H1 (cell line): ENCODE measurements around the gene VOPP1. TPM values are rescaled to one million over a fixed set of nuclear protein-coding genes. Genes with fewer than 3 reads are reported as not detected.

Experiments
- CTCF ChIA-PET: fragments of 300-600 bp; sonication (Branson Sonifier 250); formaldehyde crosslinking; loops from one replicate; lab custom pipeline; 2021; ENCODE audit not compliant: partially characterized antibody; lab: Charles Lee
- POLR2A ChIA-PET: fragments of 300-600 bp; sonication (Branson Sonifier 250); formaldehyde crosslinking; loops from one replicate; lab custom pipeline; 2021; ENCODE audit warnings: inconsistent platforms; ENCODE audit not compliant: partially characterized antibody; lab: Charles Lee
- DNase-seq, 2 experiments: peaks; one replicate each; pipeline versions ENCODE4 v3.0.0 to v3.0.0-alpha.2; 2010 to 2022; ENCODE audit warnings: low spot score in 2 of 2, low read depth in 1 of 2, mixed read lengths in 1 of 2
- FAIRE-seq: peaks from 2 replicates; lab custom pipeline; 2011; peaks lifted over from hg19 to GRCh38; lab: Jason Lieb, UNC
- H2AFZ ChIP-seq: 2 replicates; pipeline ENCODE4 v1.8.1; 2012; ENCODE audit warnings: low read length, inconsistent platforms
- H2AK5ac ChIP-seq: 2 replicates; pipeline ENCODE4 v1.6.1; 2013; ENCODE audit warnings: low read depth, low read length
- H2BK120ac ChIP-seq: replicated peaks from 2 replicates; pipeline ENCODE3; 2013; ENCODE audit warnings: low read depth, low read length, inconsistent platforms
- H2BK12ac ChIP-seq: 2 replicates; pipeline ENCODE4 v1.6.1; 2013; ENCODE audit warnings: low read depth, low read length
- H2BK15ac ChIP-seq: 2 replicates; pipeline ENCODE4 v1.6.1; 2013; ENCODE audit warnings: low read length
- H2BK20ac ChIP-seq: 2 replicates; pipeline ENCODE4 v1.6.1; 2013; ENCODE audit warnings: low read length
- H2BK5ac ChIP-seq: 2 replicates; pipeline ENCODE4 v1.6.1; 2013; ENCODE audit warnings: low read depth, low read length
- H3K14ac ChIP-seq: 2 replicates; pipeline ENCODE4 v1.6.1; 2013; ENCODE audit warnings: inconsistent platforms; ENCODE audit not compliant: insufficient read length
- H3K18ac ChIP-seq: 2 replicates; pipeline ENCODE4 v1.6.1; 2013; ENCODE audit warnings: low read length; ENCODE audit errors: extremely low read depth
- H3K23ac ChIP-seq: 2 replicates; pipeline ENCODE4 v1.6.1; 2013; ENCODE audit warnings: inconsistent platforms; ENCODE audit not compliant: insufficient read length
- H3K23me2 ChIP-seq: 2 replicates; pipeline ENCODE4 v1.6.1; 2013; ENCODE audit warnings: low read depth, low read length
- H3K27ac ChIP-seq: 2 replicates; pipeline ENCODE4 v1.6.1; 2011; ENCODE audit warnings: low read depth, low read length, inconsistent platforms
- H3K27me3 ChIP-seq, 4 experiments: replicated peaks in 1 of 4; 1 replicate in 1 of 4; 2 replicates in 3 of 4; pipeline versions ENCODE4 v1.6.1 to v1.8.1; 2011 to 2013; ENCODE audit warnings: low read length in 3 of 4, mild to moderate bottlenecking in 3 of 4, inconsistent platforms in 2 of 4, mixed read lengths in 2 of 4, moderate library complexity in 1 of 4; ENCODE audit not compliant: control insufficient read depth in 3 of 4, insufficient read depth in 3 of 4; ENCODE audit errors: extremely low read depth in 1 of 4
- H3K36me3 ChIP-seq, 4 experiments: 2 replicates each; pipeline versions ENCODE4 v1.6.1 to v1.8.1; 2011 to 2013; ENCODE audit warnings: mild to moderate bottlenecking in 4 of 4, low read length in 3 of 4, moderate library complexity in 2 of 4, control low read depth in 1 of 4, inconsistent platforms in 1 of 4; ENCODE audit not compliant: insufficient read depth in 4 of 4, control insufficient read depth in 2 of 4
- H3K4ac ChIP-seq: replicated peaks from 2 replicates; pipeline ENCODE3; 2013; ENCODE audit warnings: low read length, low read depth, mixed read lengths, inconsistent platforms; ENCODE audit not compliant: insufficient read length
- H3K4me1 ChIP-seq, 4 experiments: replicated peaks in 1 of 4; 1 replicate in 1 of 4; 2 replicates in 3 of 4; pipeline versions ENCODE4 v1.6.1 to v1.8.1; 2011 to 2013; ENCODE audit warnings: low read length in 3 of 4, inconsistent platforms in 2 of 4, mixed read lengths in 1 of 4; ENCODE audit not compliant: insufficient read depth in 4 of 4, control insufficient read depth in 3 of 4
- H3K4me2 ChIP-seq, 2 experiments: 2 replicates each; pipeline versions ENCODE4 v1.6.1 to v1.8.1; 2011 to 2013; ENCODE audit warnings: low read depth in 2 of 2, low read length in 2 of 2, control low read depth in 1 of 2, inconsistent platforms in 1 of 2, mild to moderate bottlenecking in 1 of 2; ENCODE audit not compliant: insufficient read depth in 1 of 2
- H3K4me3 ChIP-seq, 4 experiments: fragments of 200-600, 300-600 bp in 1 of 4; sonication (generic), shearing (Covaris generic), sonication (Bioruptor Twin) in 1 of 4; 2 replicates each; pipeline versions ENCODE4 v1.5.1 to v1.8.1; 2011 to 2016; ENCODE audit warnings: low read length in 4 of 4, low read depth in 3 of 4, control low read depth in 2 of 4, inconsistent platforms in 2 of 4, mild to moderate bottlenecking in 2 of 4, mixed read lengths in 1 of 4, moderate library complexity in 1 of 4; ENCODE audit not compliant: insufficient read depth in 2 of 4; ENCODE audit errors: extremely low read depth in 1 of 4
- H3K56ac ChIP-seq: replicated peaks from 2 replicates; pipeline ENCODE3; 2013; ENCODE audit warnings: low read depth, mild to moderate bottlenecking, mixed read lengths, low read length, inconsistent platforms; ENCODE audit not compliant: insufficient read length
- H3K79me1 ChIP-seq: 2 replicates; pipeline ENCODE4 v1.6.1; 2013; ENCODE audit warnings: low read depth, low read length, control low read depth
- H3K79me2 ChIP-seq, 2 experiments: 2 replicates each; pipeline versions ENCODE4 v1.6.1 to v1.8.1; 2012 to 2013; ENCODE audit warnings: low read length in 2 of 2, mild to moderate bottlenecking in 2 of 2, inconsistent platforms in 1 of 2; ENCODE audit not compliant: insufficient read depth in 2 of 2, control insufficient read depth in 1 of 2
- H3K9ac ChIP-seq, 4 experiments: replicated peaks in 1 of 4; 1 replicate in 1 of 4; 2 replicates in 3 of 4; pipeline versions ENCODE4 v1.6.1 to v1.8.1; 2011 to 2013; ENCODE audit warnings: low read depth in 3 of 4, low read length in 3 of 4, control low read depth in 2 of 4, mild to moderate bottlenecking in 2 of 4, moderate library complexity in 2 of 4, inconsistent platforms in 1 of 4; ENCODE audit errors: extremely low read depth in 1 of 4
- H3K9me3 ChIP-seq, 2 experiments: 2 replicates each; pipeline versions ENCODE4 v1.6.1 to v1.8.1; 2012 to 2013; ENCODE audit warnings: mild to moderate bottlenecking in 2 of 2, moderate library complexity in 2 of 2, control low read depth in 1 of 2, inconsistent platforms in 1 of 2, low read depth in 1 of 2, low read length in 1 of 2, mixed read lengths in 1 of 2; ENCODE audit not compliant: insufficient read depth in 2 of 2
- H4K20me1 ChIP-seq, 2 experiments: replicated peaks in 1 of 2; 2 replicates each; pipeline versions ENCODE3 to v1.8.1; 2011 to 2013; ENCODE audit warnings: inconsistent platforms in 2 of 2, low read length in 2 of 2, mild to moderate bottlenecking in 1 of 2; ENCODE audit not compliant: insufficient read depth in 2 of 2, control insufficient read depth in 1 of 2
- H4K5ac ChIP-seq: 2 replicates; pipeline ENCODE4 v1.6.1; 2013; ENCODE audit warnings: low read length, low read depth, mixed read lengths, inconsistent platforms; ENCODE audit not compliant: insufficient read length
- H4K8ac ChIP-seq: 2 replicates; pipeline ENCODE4 v1.8.0; 2013; ENCODE audit warnings: mild to moderate bottlenecking, moderate library complexity, low read length, inconsistent platforms; ENCODE audit not compliant: insufficient read depth; ENCODE audit errors: extremely low read depth
- H4K91ac ChIP-seq: replicated peaks from 2 replicates; pipeline ENCODE3; 2013; ENCODE audit warnings: low read length, mixed read lengths, inconsistent platforms; ENCODE audit not compliant: insufficient read length
- ASH2L ChIP-seq: fragments of 200-600, 300-600 bp; sonication (generic); IDR thresholded peaks from one replicate; pipeline ENCODE4 v1.7.1; 2017; ENCODE audit warnings: low read length
- NANOG ChIP-seq: IDR thresholded peaks from 2 replicates; pipeline ENCODE4 v1.6.1; 2011; ENCODE audit warnings: low read length, low read depth, mild to moderate bottlenecking, inconsistent platforms; ENCODE audit not compliant: insufficient read depth, poor library complexity, severe bottlenecking
- SP1 ChIP-seq: IDR thresholded peaks from 2 replicates; pipeline ENCODE4 v1.6.1; 2011; ENCODE audit warnings: low read depth, low read length
- WGBS, 2 experiments: shearing (Covaris generic) in 1 of 2; methylation state at CpG; one replicate each; pipeline versions ENCODE4 v1.1.6 to v1.1.7; 2013 to 2015; ENCODE audit warnings: low lambda C conversion rate in 2 of 2, mixed read lengths in 2 of 2, inconsistent platforms in 1 of 2, low coverage in 1 of 2, missing lambda C conversion rate in 1 of 2; ENCODE audit not compliant: insufficient replicate concordance in 2 of 2, insufficient coverage in 1 of 2, insufficient read length in 1 of 2; ENCODE audit errors: extremely low coverage in 1 of 2, missing lambda C conversion rate in 1 of 2; 5-methylcytosine and 5-hydroxymethylcytosine counted together
- polyA plus RNA-seq, 7 experiments: library from polyadenylated mRNA; depleted of rRNA in 3 of 7; stranded (reverse) in 5 of 7; unstranded in 2 of 7; fragments of >200 nt in 5 of 7; fragments of 200-250 nt in 2 of 7; gene quantifications; 1 replicate in 5 of 7; 2 replicates in 1 of 7; 4 replicates in 1 of 7; pipeline versions ENCODE4 v1.2.1 to v1.2.3, GENCODE V29; 2011 to 2013; ENCODE audit warnings: missing spikeins in 2 of 7, mixed read lengths in 2 of 7
- total RNA-seq: library from RNA; stranded (reverse); fragmentation: NEBNext Ultra II Directional; extraction: Animal tissue kit (Norgen Biotek cat#: 25700); gene quantifications from 2 replicates; pipeline ENCODE4 v1.2.1, GENCODE V29; 2021

The VOPP1 gene
- total and polyA plus RNA-seq, 2 of the 8 experiments (the other 6 are each of a cell fraction or from before 2014, with no cell fraction given), result 44.7 to 83.0 TPM

DNA sequence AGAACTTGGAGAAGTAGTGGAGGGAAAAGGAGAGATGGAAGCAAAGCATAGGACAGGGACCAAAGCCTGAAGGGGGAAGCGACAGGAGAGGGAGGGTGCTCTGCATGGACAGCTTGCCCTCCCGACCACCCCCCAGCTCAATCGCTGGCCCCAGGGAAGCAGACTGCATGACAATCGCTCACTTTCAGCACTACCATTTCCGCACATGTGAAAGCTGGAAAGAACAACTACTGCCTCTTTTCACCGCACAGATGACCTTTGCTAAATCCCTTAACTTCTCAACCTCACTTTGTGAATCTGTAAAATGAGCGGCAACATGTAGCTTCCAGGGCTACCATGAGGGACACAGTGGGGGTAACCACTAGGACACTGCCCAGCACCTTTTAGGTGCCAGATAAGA lies 17.1 kb downstream of the VOPP1 start:
- Histone ChIP-seq H3K9ac (peak overlapping the region in 1 of 4 experiments; percentile 22; a peak in 1 of 7 replicates), H3K4me2 (peak overlapping the region; percentile 63 to 86), H2BK5ac (peak overlapping the region; percentile 36; the same call in 1 of the 2 replicates), H3K27ac (no peak overlapping the region; the same call in 1 of the 2 replicates), H4K20me1 (peaks cover 7 to 28% of the 10 kb centered on the region in 2 experiments), H3K18ac (peak overlapping the region; percentile 85; the same call in 1 of the 2 replicates), H4K8ac (no peak overlapping the region), H3K79me2 (peaks cover 12 to 98% of the 10 kb centered on the region in 2 experiments), H4K5ac (no peak overlapping the region), H2BK15ac (no peak overlapping the region), H3K4me3 (peak overlapping the region in 1 of 4 experiments; percentile 42; a peak in 1 of 8 replicates), H3K56ac (no peak overlapping the region), H3K27me3 (no peaks in the 10 kb centered on the region), H3K4ac (no peak overlapping the region), H2AK5ac (no peak overlapping the region; the same call in 1 of the 2 replicates), H4K91ac (no peak overlapping the region), H3K23me2 (no peaks in the 10 kb centered on the region; the same call in 1 of the 2 replicates), H3K9me3 (no peaks in the 10 kb centered on the region), H2BK120ac (no peak overlapping the region), H3K79me1 (peaks cover 31% of the 10 kb centered on the region), H2BK20ac (peak overlapping the region; percentile 27), H3K23ac (no peak overlapping the region), H2AFZ (no peak overlapping the region), H3K14ac (no peak overlapping the region), H3K36me3 (no peaks in the 10 kb centered on the region), H3K4me1 (peaks cover 13 to 43% (median 26%) of the 10 kb centered on the region in 4 experiments), H2BK12ac (peak overlapping the region; percentile 52; the same call in 1 of the 2 replicates)
- 32% methylated on average over 7 of the region's 7 CpGs; no CpG with 5 or more reads in 1 of the 2 experiments for WGBS, 2 experiments
- ChIA-PET CTCF (interaction anchor here (1.1 to 2.1 kb wide), 6 partner anchors 9 to 42 kb away, joined by 3 to 7 read pairs (median 4); no protein-coding TSS in a partner anchor), POLR2A (interaction anchor here (0.8 to 2.5 kb wide), 8 partner anchors 10 to 20 kb away, joined by 3 to 11 read pairs (median 3); no protein-coding TSS in a partner anchor)
- FAIRE-seq, result peak; percentile 24
- no peak for DNase-seq
- no peak for TF ChIP-seq ASH2L
- no peak for TF ChIP-seq SP1
- peak; percentile 62 for TF ChIP-seq NANOG
